HepG2 (cell line): ENCODE measurements around the gene CDH11. TPM values are rescaled to one million over a fixed set of nuclear protein-coding genes. Genes with fewer than 3 reads are reported as not detected.

Experiments used
- AFF4 ChIP-seq: sonication (generic); formaldehyde crosslinking; IDR thresholded peaks from 2 replicates; pipeline ENCODE4 v1.4.0; 2020; ENCODE audit warnings: missing genetic modification reagents
- DPF2 ChIP-seq: sonication (generic); formaldehyde crosslinking; IDR thresholded peaks from 2 replicates; pipeline ENCODE4 v1.4.0; 2020; ENCODE audit warnings: mild to moderate bottlenecking, low read depth, missing genetic modification reagents, borderline replicate concordance
- ELF4 ChIP-seq: sonication (generic); formaldehyde crosslinking; IDR thresholded peaks from 2 replicates; pipeline ENCODE4 v1.5.0; 2020; ENCODE audit warnings: missing genetic modification reagents, mild to moderate bottlenecking, moderate library complexity, borderline replicate concordance
- MAZ ChIP-seq, 2 experiments: sonication (generic) in 1 of 2; formaldehyde crosslinking in 1 of 2; IDR thresholded peaks; 2 replicates each; pipeline versions ENCODE4 v1.5.0 to v1.6.1; 2012 to 2020; ENCODE audit warnings: low read depth in 2 of 2, mild to moderate bottlenecking in 2 of 2, borderline replicate concordance in 1 of 2, improper control_type of control experiment in 1 of 2, low read length in 1 of 2, missing genetic modification reagents in 1 of 2, moderate library complexity in 1 of 2
- POGZ ChIP-seq: sonication (generic); formaldehyde crosslinking; IDR thresholded peaks from 2 replicates; pipeline ENCODE4 v1.4.0; 2020; ENCODE audit warnings: mild to moderate bottlenecking, missing genetic modification reagents
- RNF219 ChIP-seq: sonication (generic); formaldehyde crosslinking; IDR thresholded peaks from 2 replicates; pipeline ENCODE4 v1.5.0; 2020; ENCODE audit warnings: mild to moderate bottlenecking, missing genetic modification reagents
- SAP130 ChIP-seq: IDR thresholded peaks from 2 replicates; pipeline ENCODE4 v1.6.1; 2016; ENCODE audit warnings: low read depth
- SRSF1 ChIP-seq: fragments of 200-400 bp; formaldehyde crosslinking; optimal IDR thresholded peaks from 2 replicates; pipeline ENCODE3; 2017; ENCODE audit warnings: mild to moderate bottlenecking, low read depth, low read length, moderate library complexity
- ZNF275 ChIP-seq: sonication (generic); formaldehyde crosslinking; IDR thresholded peaks from 2 replicates; pipeline ENCODE4 v1.8.0; 2022; ENCODE audit warnings: missing genetic modification reagents, mild to moderate bottlenecking, inconsistent platforms, borderline replicate concordance
- ZNF451 ChIP-seq: sonication (generic); formaldehyde crosslinking; IDR thresholded peaks from 2 replicates; pipeline ENCODE4 v1.5.0; 2020; ENCODE audit warnings: mild to moderate bottlenecking, missing genetic modification reagents
- ZNF530 ChIP-seq: sonication (generic); formaldehyde crosslinking; IDR thresholded peaks from 2 replicates; pipeline ENCODE4 v1.5.0; 2020; ENCODE audit warnings: low read depth, mild to moderate bottlenecking, missing genetic modification reagents
- ZNF691 ChIP-seq: sonication (generic); formaldehyde crosslinking; IDR thresholded peaks from 2 replicates; pipeline ENCODE4 v1.4.0; 2020; ENCODE audit warnings: missing genetic modification reagents, low read depth, mild to moderate bottlenecking, borderline replicate concordance
- ZXDC ChIP-seq: sonication (generic); formaldehyde crosslinking; IDR thresholded peaks from 2 replicates; pipeline ENCODE4 v1.5.0; 2020; ENCODE audit warnings: mild to moderate bottlenecking, missing genetic modification reagents
- polyA plus RNA-seq, 8 experiments: library from polyadenylated mRNA; depleted of rRNA in 3 of 8; stranded (reverse) in 7 of 8; unstranded in 1 of 8; fragments of >200 nt; fragmentation: Illumina TruSeq in 4 of 8; extraction: Trizol in 4 of 8; gene quantifications; 2 replicates each; pipeline versions ENCODE4 v1.2.1 to v1.2.3, GENCODE V29; 2011 to 2016; ENCODE audit warnings: low read depth in 4 of 8, missing spikeins in 1 of 8, mixed read lengths in 1 of 8; ENCODE audit not compliant: insufficient read depth in 1 of 8
- total RNA-seq, 5 experiments: library from RNA; depleted of rRNA; stranded (reverse); fragments of >200 nt; fragmentation: Illumina TruSeq; extraction: Trizol; gene quantifications; 2 replicates each; pipeline ENCODE4 v1.2.3, GENCODE V29; 2016; ENCODE audit warnings: low read depth in 1 of 5

CDH11 gene
- total and polyA plus RNA-seq, 2 of the 13 experiments (the other 11 are each of a cell fraction or from before 2014, with no cell fraction given) = not detected

GRCh38 chr16:65118871-65119270 lies 3.0 kb downstream of the CDH11 start (continued):
- no peak for TF ChIP-seq AFF4 (CRISPR knock-in tag)
- no peak for TF ChIP-seq ELF4 (CRISPR knock-in tag)
- no peak for TF ChIP-seq SAP130 (CRISPR knock-in tag)
- no peak for TF ChIP-seq DPF2 (CRISPR knock-in tag)
- no peak for TF ChIP-seq ZNF275
- no peak for TF ChIP-seq RNF219 (CRISPR knock-in tag)
- TF ChIP-seq MAZ (IDR thresholded peaks at IDR 0.05; ENCODE audit: borderline replicate concordance, low read depth, low read length) = no peak
- no peak for TF ChIP-seq MAZ (CRISPR knock-in tag; IDR thresholded peaks at IDR 0.05; ENCODE audit: low read depth)
- TF ChIP-seq SRSF1 = no peak
- no peak for TF ChIP-seq ZNF451
- no peak for TF ChIP-seq ZNF530 (CRISPR knock-in tag)
- TF ChIP-seq ZNF691 (CRISPR knock-in tag) = no peak
- no peak for TF ChIP-seq ZXDC (CRISPR knock-in tag)
- no peak for TF ChIP-seq POGZ (CRISPR knock-in tag)
